ENCODE data around the gene CLMN. TPM values are rescaled to one million over a fixed set of nuclear protein-coding genes. Genes with fewer than 3 reads are reported as not detected.
"Not testable (repeated sequence)": the region's sequence is repeated elsewhere in the genome, so short reads cannot be mapped to it uniquely, and the experiment has no call there.

CLMN gene
- total and polyA plus RNA-seq, 2 of the 8 experiments (the other 6 are each of a cell fraction or from before 2014, with no cell fraction given), result 1.6 to 8.2 TPM

DNA sequence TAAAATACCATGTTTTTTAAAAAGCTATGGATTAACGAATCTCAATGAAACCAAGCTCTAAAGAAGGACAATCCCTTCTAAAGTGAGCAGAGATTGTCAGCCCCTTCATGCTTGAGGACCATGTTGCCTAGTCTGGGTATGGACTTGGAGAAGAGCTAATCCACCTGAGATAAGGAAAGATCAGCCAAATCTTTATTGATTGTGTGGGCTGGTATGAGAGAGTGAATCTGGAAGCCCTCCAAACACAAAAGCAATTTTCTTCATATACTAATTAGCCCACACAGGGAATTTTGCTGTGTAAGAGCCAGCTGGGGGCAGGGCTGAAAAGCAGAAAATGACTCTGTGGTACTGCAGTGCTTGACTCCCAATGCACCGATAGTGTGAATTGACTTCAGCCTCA is 115.0 kb downstream of the CLMN start (continued):
- no peak for TF ChIP-seq GTF2F1 (IDR thresholded peaks at IDR 0.05; ENCODE audit: borderline replicate concordance, low read depth, low read length)

DNA sequence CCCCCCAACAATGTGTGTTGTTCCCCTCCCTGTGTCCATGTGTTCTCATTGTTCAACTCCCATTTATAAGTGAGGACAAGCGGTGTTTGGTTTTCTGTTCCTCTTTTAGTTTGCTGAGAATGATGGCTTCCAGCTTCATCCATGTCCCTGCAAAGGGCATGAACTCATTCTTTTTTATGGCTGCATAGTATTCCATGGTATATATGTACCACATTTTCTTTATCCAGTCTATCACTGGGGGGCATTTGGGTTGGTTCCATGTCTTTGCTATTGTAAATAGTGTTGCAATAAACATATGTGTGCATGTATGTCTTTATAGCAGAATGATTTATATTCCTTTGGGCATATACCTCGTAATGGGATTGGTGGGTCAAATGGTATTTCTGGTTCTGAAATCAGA is 118.0 kb downstream of the CLMN start:
- peaks cover 12 to 25% (median 18%) of the 10 kb centered on the region in 4 experiments for H3K4me1 ChIP-seq (replicated peaks in 1 of 4; ENCODE audit: control insufficient read depth in 3 of 4, insufficient read depth in 4 of 4, low read length in 3 of 4)
- H2BK15ac ChIP-seq (ENCODE audit: low read length); H2AK5ac ChIP-seq (ENCODE audit: low read depth, low read length); FAIRE-seq; H3K27ac ChIP-seq (ENCODE audit: low read depth, low read length); H3K9ac ChIP-seq (replicated peaks in 1 of 4; ENCODE audit: extremely low read depth in 1 of 4, low read depth in 3 of 4, low read length in 3 of 4); H4K91ac ChIP-seq (replicated peaks; ENCODE audit: insufficient read length, low read length); H3K23ac ChIP-seq (ENCODE audit: insufficient read length); H3K9me3 ChIP-seq (ENCODE audit: insufficient read depth in 2 of 2, low read depth in 1 of 2, low read length in 1 of 2); H2AFZ ChIP-seq (ENCODE audit: low read length); H3K27me3 ChIP-seq (replicated peaks in 1 of 4; ENCODE audit: control insufficient read depth in 3 of 4, extremely low read depth in 1 of 4, insufficient read depth in 3 of 4, low read length in 3 of 4); H3K18ac ChIP-seq (ENCODE audit: extremely low read depth, low read length); H3K4me3 ChIP-seq (ENCODE audit: extremely low read depth in 1 of 4, insufficient read depth in 2 of 4, low read depth in 3 of 4, low read length in 4 of 4); H3K4ac ChIP-seq (replicated peaks; ENCODE audit: insufficient read length, low read depth, low read length); H3K23me2 ChIP-seq (ENCODE audit: low read depth, low read length); H3K56ac ChIP-seq (replicated peaks; ENCODE audit: insufficient read length, low read depth, low read length); H3K36me3 ChIP-seq (ENCODE audit: control insufficient read depth in 2 of 4, insufficient read depth in 4 of 4, low read length in 3 of 4); H2BK120ac ChIP-seq (replicated peaks; ENCODE audit: low read depth, low read length); H4K20me1 ChIP-seq (replicated peaks in 1 of 2; ENCODE audit: control insufficient read depth in 1 of 2, insufficient read depth in 2 of 2, low read length in 2 of 2); H2BK5ac ChIP-seq (ENCODE audit: low read depth, low read length); DNase-seq (ENCODE audit: low read depth in 1 of 2, low spot score in 2 of 2); H2BK20ac ChIP-seq (ENCODE audit: low read length); H4K5ac ChIP-seq (ENCODE audit: insufficient read length, low read depth, low read length); CTCF ChIA-PET (ENCODE audit: partially characterized antibody); H3K79me2 ChIP-seq (ENCODE audit: control insufficient read depth in 1 of 2, insufficient read depth in 2 of 2, low read length in 2 of 2); H4K8ac ChIP-seq (ENCODE audit: extremely low read depth, insufficient read depth, low read length); H3K79me1 ChIP-seq (ENCODE audit: low read depth, low read length); H3K14ac ChIP-seq (ENCODE audit: insufficient read length); H2BK12ac ChIP-seq (ENCODE audit: low read depth, low read length); H3K4me2 ChIP-seq (ENCODE audit: insufficient read depth in 1 of 2, low read depth in 2 of 2, low read length in 2 of 2): not testable (repeated sequence)
- WGBS, 2 experiments (ENCODE audit: extremely low coverage in 1 of 2, insufficient coverage in 1 of 2, insufficient read length in 1 of 2, insufficient replicate concordance in 2 of 2, low coverage in 1 of 2, low lambda C conversion rate in 2 of 2, missing lambda C conversion rate in 1 of 2), result 97% methylated on average over 2 of the region's 2 CpGs; no CpG with 5 or more reads in 1 of the 2 experiments
- POLR2A ChIA-PET (ENCODE audit: partially characterized antibody), result interaction anchor here (1.1 kb wide), 1 partner anchor 12 kb away, joined by 4 read pairs; no protein-coding TSS in a partner anchor

Measured in H1 (cell line).